DOHH2 (cell line): ENCODE measurements around the gene ZSCAN10.
"Not testable (repeated sequence)": the region's sequence is repeated elsewhere in the genome, so short reads cannot be mapped to it uniquely, and the experiment has no call there.

Experiments
- H3F3A ChIP-seq: fragments of 200-600 bp; sonication (generic), shearing (Covaris generic); 2 replicates; pipeline ENCODE4 v1.6.0; 2016; ENCODE audit warnings: antibody characterized with exemption, mild to moderate bottlenecking; ENCODE audit not compliant: control insufficient read depth, insufficient read depth
- H3K27ac ChIP-seq: fragments of 200-600 bp; sonication (generic); 2 replicates; pipeline ENCODE4 v1.5.1; 2014; ENCODE audit warnings: low read depth, mild to moderate bottlenecking, low read length, moderate library complexity
- H3K27me3 ChIP-seq: fragments of 200-600 bp; sonication (generic); 2 replicates; pipeline ENCODE4 v1.6.1; 2014; ENCODE audit warnings: mild to moderate bottlenecking, low read length, mixed read lengths; ENCODE audit not compliant: control insufficient read depth
- H3K36me3 ChIP-seq: fragments of 200-600 bp; sonication (generic); 2 replicates; pipeline ENCODE4 v1.6.1; 2014; ENCODE audit warnings: mild to moderate bottlenecking, low read length, moderate library complexity, mixed read lengths; ENCODE audit not compliant: control insufficient read depth
- H3K4me1 ChIP-seq: fragments of 200-600 bp; sonication (generic); 2 replicates; pipeline ENCODE4 v1.6.1; 2014; ENCODE audit warnings: mild to moderate bottlenecking, low read length, mixed read lengths; ENCODE audit not compliant: control insufficient read depth
- H3K4me2 ChIP-seq: fragments of 200-600 bp; sonication (generic); 2 replicates; pipeline ENCODE4 v1.6.0; 2014; ENCODE audit warnings: mild to moderate bottlenecking, low read length, moderate library complexity
- H3K4me3 ChIP-seq: fragments of 200-600 bp; sonication (generic); 2 replicates; pipeline ENCODE4 v1.5.1; 2014; ENCODE audit warnings: mild to moderate bottlenecking, low read length, mixed read lengths
- H3K79me2 ChIP-seq: fragments of 200-600 bp; sonication (generic); 2 replicates; pipeline ENCODE4 v1.6.1; 2014; ENCODE audit warnings: mild to moderate bottlenecking, low read length, mixed read lengths; ENCODE audit not compliant: control insufficient read depth
- H3K9me2 ChIP-seq: fragments of 200-600 bp; sonication (generic); replicated peaks from 2 replicates; pipeline ENCODE4 v1.6.1; 2014; ENCODE audit warnings: mild to moderate bottlenecking, low read length, mixed read lengths; ENCODE audit not compliant: control insufficient read depth
- H3K9me3 ChIP-seq: fragments of 200-600 bp; sonication (generic); 2 replicates; pipeline ENCODE4 v1.6.1; 2014; ENCODE audit warnings: antibody characterized with exemption, low read length, mixed read lengths; ENCODE audit not compliant: control insufficient read depth, insufficient read depth
- H4K20me1 ChIP-seq: fragments of 200-600 bp; sonication (generic); 2 replicates; pipeline ENCODE4 v1.6.0; 2014; ENCODE audit warnings: low read depth, mild to moderate bottlenecking, antibody characterized with exemption, low read length, moderate library complexity; ENCODE audit not compliant: control insufficient read depth, insufficient read depth
- CTCF ChIP-seq: fragments of 200-600 bp; sonication (generic); IDR thresholded peaks from one replicate; pipeline ENCODE4 v1.5.1; 2014; ENCODE audit warnings: antibody characterized with exemption, mild to moderate bottlenecking, low read depth, low read length; ENCODE audit not compliant: poor library complexity, severe bottlenecking
- EZH2phosphoT487 ChIP-seq: fragments of 200-600 bp; sonication (generic); IDR thresholded peaks from 2 replicates; pipeline ENCODE4 v1.6.1; 2017; ENCODE audit warnings: borderline replicate concordance, mild to moderate bottlenecking, antibody characterized with exemption, low read length, moderate library complexity, mixed read lengths

The ZSCAN10 gene

GRCh38 chr16:3075523-3075915, 23.6 kb downstream of the ZSCAN10 start:
- Histone ChIP-seq H4K20me1 (no peaks in the 10 kb centered on the region), H3K4me1 (peaks cover 35% of the 10 kb centered on the region), H3K4me2 (peak overlapping the region; percentile 56), H3K27me3 (no peaks in the 10 kb centered on the region), H3K36me3 (no peaks in the 10 kb centered on the region), H3F3A (no peaks in the 10 kb centered on the region), H3K79me2 (no peaks in the 10 kb centered on the region), H3K9me3 (no peaks in the 10 kb centered on the region), H3K27ac (peak overlapping the region; percentile 58), H3K9me2 (no peaks in the 10 kb centered on the region), H3K4me3 (peak overlapping the region; percentile 61)
- TF ChIP-seq CTCF: no peak
- no peak for TF ChIP-seq EZH2phosphoT487

GRCh38 chr16:3074860-3075522, 24.1 kb downstream of the ZSCAN10 start:
- H3K27me3 ChIP-seq: no peaks in the 10 kb centered on the region
- no peaks in the 10 kb centered on the region for H3K36me3 ChIP-seq
- H3K4me1 ChIP-seq: peaks cover 35% of the 10 kb centered on the region
- no peaks in the 10 kb centered on the region for H3K9me3 ChIP-seq
- H3F3A ChIP-seq: no peaks in the 10 kb centered on the region
- H4K20me1 ChIP-seq: no peaks in the 10 kb centered on the region
- H3K4me2 ChIP-seq: peak overlapping the region; percentile 56
- H3K4me3 ChIP-seq: peak overlapping the region; percentile 61
- H3K9me2 ChIP-seq: no peaks in the 10 kb centered on the region
- H3K79me2 ChIP-seq: no peaks in the 10 kb centered on the region
- TF ChIP-seq CTCF (no peak), EZH2phosphoT487 (no peak)
- H3K27ac ChIP-seq: peak overlapping the region; percentile 58

GRCh38 chr16:3073448-3073847, 25.6 kb downstream of the ZSCAN10 start:
- Histone ChIP-seq H3K9me3 (no peaks in the 10 kb centered on the region), H3K4me3 (no peak overlapping the region), H3K27ac (no peak overlapping the region), H3F3A (no peaks in the 10 kb centered on the region), H3K9me2 (no peaks in the 10 kb centered on the region), H3K27me3 (no peaks in the 10 kb centered on the region), H3K4me2 (no peak overlapping the region), H3K36me3 (no peaks in the 10 kb centered on the region), H3K4me1 (peaks cover 35% of the 10 kb centered on the region), H3K79me2 (no peaks in the 10 kb centered on the region), H4K20me1 (no peaks in the 10 kb centered on the region)
- TF ChIP-seq EZH2phosphoT487 (no peak), CTCF (no peak)

- not testable (repeated sequence) for H3K27ac ChIP-seq, H3K4me2 ChIP-seq
Measured at GRCh38 chr16:3072576-3073263, 26.4 kb downstream of the ZSCAN10 start.

DNA sequence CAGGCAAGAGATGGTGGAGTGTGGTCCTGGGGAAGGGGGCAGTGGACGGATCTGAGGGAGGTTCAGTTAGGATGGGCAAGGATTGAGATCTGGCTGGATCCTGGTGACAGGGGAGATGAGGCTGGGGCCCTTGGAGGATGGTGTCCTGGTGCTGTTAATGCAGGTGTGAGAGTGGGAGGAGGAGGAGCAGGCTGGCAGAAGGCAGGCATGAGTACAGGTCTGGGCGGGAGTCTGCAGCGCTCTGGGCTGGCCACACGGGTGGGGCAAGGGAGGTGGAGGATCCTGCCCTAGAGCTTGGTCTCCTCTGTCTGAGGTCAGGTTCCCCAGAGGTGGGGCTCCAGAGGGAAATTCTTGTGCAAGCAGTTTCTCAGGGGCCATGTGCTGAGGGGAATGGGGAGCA, 26.9 kb downstream of the ZSCAN10 start:
- not testable (repeated sequence) for H3K27me3 ChIP-seq, H3K4me2 ChIP-seq, H3K9me2 ChIP-seq

More at GRCh38 chr16:3072576-3073263, 26.4 kb downstream of the ZSCAN10 start:
- not testable (repeated sequence) for H3K4me3 ChIP-seq, H3K79me2 ChIP-seq, H3K27me3 ChIP-seq, H3K9me3 ChIP-seq, H4K20me1 ChIP-seq, H3K9me2 ChIP-seq, H3K36me3 ChIP-seq, H3F3A ChIP-seq
- peaks cover 35% of the 10 kb centered on the region for H3K4me1 ChIP-seq

More for the DNA sequence above, 26.9 kb downstream of the ZSCAN10 start:
- H3K9me3 ChIP-seq, H3K79me2 ChIP-seq, H3K4me3 ChIP-seq, H3K36me3 ChIP-seq, H3F3A ChIP-seq, H3K27ac ChIP-seq, H4K20me1 ChIP-seq: not testable (repeated sequence)
- peaks cover 33% of the 10 kb centered on the region for H3K4me1 ChIP-seq
